HG02852 (cell line): Measurements from ENCODE around the gene TCF20.

Experiments
- ATAC-seq: cut with Tn5 transposase; IDR thresholded peaks from one replicate; pipeline ENCODE4 v1.9.1; 2021; ENCODE audit warnings: mild to moderate bottlenecking, moderate library complexity; ENCODE audit not compliant: unreplicated experiment

The TCF20 gene

GRCh38 chr22:42270510-42271190 is at the start of gene TCF20:
TCF20 (minus strand) TSS chr22:42270653; CDS start chr22:42215305, 55,348 bp downstream.
- ATAC-seq, result peak; percentile 64

- no peak for ATAC-seq
Measured at GRCh38 chr22:42319386-42319785, 48.9 kb upstream of the TCF20 start.

- ATAC-seq, result no peak
Measured at GRCh38 chr22:42318967-42319366, 48.5 kb upstream of the TCF20 start.

GRCh38 chr22:42317691-42318547 is 47.5 kb upstream of the TCF20 start:
- no peak for ATAC-seq

GRCh38 chr22:42317008-42317407 is 46.6 kb upstream of the TCF20 start:
- ATAC-seq, result no peak

GRCh38 chr22:42315392-42315756 is 44.9 kb upstream of the TCF20 start:
- ATAC-seq, result no peak

- no peak for ATAC-seq
Measured at GRCh38 chr22:42314709-42315391, 44.4 kb upstream of the TCF20 start.

GRCh38 chr22:42313804-42314581 is 43.5 kb upstream of the TCF20 start:
- ATAC-seq, result no peak

GRCh38 chr22:42313204-42313603 is 42.8 kb upstream of the TCF20 start:
- ATAC-seq, result no peak

- no peak for ATAC-seq
Measured at GRCh38 chr22:42310291-42311015, 40.0 kb upstream of the TCF20 start.

- no peak for ATAC-seq
Measured at GRCh38 chr22:42309865-42310264, 39.4 kb upstream of the TCF20 start.

- ATAC-seq, result no peak
Measured at GRCh38 chr22:42308892-42309468, 38.5 kb upstream of the TCF20 start.

GRCh38 chr22:42307806-42308563 is 37.5 kb upstream of the TCF20 start:
- ATAC-seq, result no peak

- no peak for ATAC-seq
Measured at GRCh38 chr22:42306010-42306409, 35.6 kb upstream of the TCF20 start.

- no peak for ATAC-seq
Measured at GRCh38 chr22:42304324-42304790, 33.9 kb upstream of the TCF20 start.

GRCh38 chr22:42303396-42304323 is 33.2 kb upstream of the TCF20 start:
- ATAC-seq, result no peak

GRCh38 chr22:42301742-42302102 is 31.3 kb upstream of the TCF20 start:
- no peak for ATAC-seq
